DMS 273 (cell line): ENCODE data around the gene EPN3.

Source experiments
- DNase-seq: peaks from one replicate; lab custom pipeline; 2025; ENCODE audit not compliant: unreplicated experiment; lab: John Stamatoyannopoulos, UW

Gene EPN3

GRCh38 chr17:50565402-50566350 is 33.1 kb downstream of the EPN3 start:
- DNase-seq = peak; percentile 83

- DNase-seq = no peak
Observed at GRCh38 chr17:50566886-50567285, 34.4 kb downstream of the EPN3 start.

- DNase-seq = no peak
Observed at GRCh38 chr17:50568659-50569058, 36.1 kb downstream of the EPN3 start.

GRCh38 chr17:50569592-50569991 is 37.1 kb downstream of the EPN3 start:
- DNase-seq = no peak

- DNase-seq = no peak
Observed at GRCh38 chr17:50570032-50570431, 37.5 kb downstream of the EPN3 start.

GRCh38 chr17:50570528-50570927 is 38.0 kb downstream of the EPN3 start:
- no peak for DNase-seq

GRCh38 chr17:50571681-50572080 is 39.1 kb downstream of the EPN3 start:
- no peak for DNase-seq

- DNase-seq = no peak
Observed at GRCh38 chr17:50572541-50572940, 40.0 kb downstream of the EPN3 start.

GRCh38 chr17:50573866-50574611 is 41.5 kb downstream of the EPN3 start:
- no peak for DNase-seq

- peak; percentile 61 for DNase-seq
Observed at GRCh38 chr17:50575581-50576210, 43.2 kb downstream of the EPN3 start.

- DNase-seq = no peak
Observed at GRCh38 chr17:50576864-50577263, 44.3 kb downstream of the EPN3 start.

- DNase-seq = no peak
Observed at GRCh38 chr17:50577451-50577954, 45.0 kb downstream of the EPN3 start.

GRCh38 chr17:50578173-50578572 is 45.6 kb downstream of the EPN3 start:
- no peak for DNase-seq

- no peak for DNase-seq
Observed at GRCh38 chr17:50579399-50579798, 46.9 kb downstream of the EPN3 start.

- DNase-seq = no peak
Observed at GRCh38 chr17:50580646-50581045, 48.1 kb downstream of the EPN3 start.

GRCh38 chr17:50581316-50581715 is 48.8 kb downstream of the EPN3 start:
- no peak for DNase-seq

- DNase-seq = no peak
Observed at GRCh38 chr17:50582741-50583140, 50.2 kb downstream of the EPN3 start.

GRCh38 chr17:50583641-50584040 is 51.1 kb downstream of the EPN3 start:
- peak; percentile 13 for DNase-seq

GRCh38 chr17:50584116-50584515 is 51.6 kb downstream of the EPN3 start:
- no peak for DNase-seq

- no peak for DNase-seq
Observed at GRCh38 chr17:50584749-50585148, 52.2 kb downstream of the EPN3 start.

GRCh38 chr17:50585346-50585745 is 52.8 kb downstream of the EPN3 start:
- DNase-seq = no peak
